Progenitor cell of endocrine pancreas (in vitro differentiated cells): ENCODE results near the gene EIF4G2. TPM values are rescaled to one million over a fixed set of nuclear protein-coding genes. Genes with fewer than 3 reads are reported as not detected.

Experiments
- DNase-seq: peaks from one replicate; pipeline ENCODE4 v3.0.0; 2021; ENCODE audit warnings: low spot score; ENCODE audit not compliant: unreplicated experiment
- H3K27ac Mint-ChIP-seq: 2 replicates; pipeline ENCODE4 v1.8.0; 2021; ENCODE audit warnings: mild to moderate bottlenecking, moderate library complexity, mixed read lengths
- H3K27me3 Mint-ChIP-seq: 2 replicates; pipeline ENCODE4 v1.8.0; 2021; ENCODE audit warnings: mixed read lengths
- H3K36me3 Mint-ChIP-seq: 2 replicates; pipeline ENCODE4 v1.8.0; 2022; ENCODE audit warnings: mixed read lengths; ENCODE audit not compliant: insufficient read depth
- H3K4me1 Mint-ChIP-seq: 2 replicates; pipeline ENCODE4 v1.8.0; 2021; ENCODE audit warnings: low read depth, mixed read lengths
- H3K4me3 Mint-ChIP-seq: 2 replicates; pipeline ENCODE4 v1.8.0; 2021; ENCODE audit warnings: low read depth, mild to moderate bottlenecking, moderate library complexity, mixed read lengths
- H3K9me3 Mint-ChIP-seq: 2 replicates; pipeline ENCODE4 v1.8.0; 2021; ENCODE audit warnings: low read depth, mixed read lengths
- CTCF ChIP-seq: fragments of 200-600 bp; sonication (generic); IDR thresholded peaks from one replicate; pipeline ENCODE4 v1.5.0; 2021; ENCODE audit warnings: antibody characterized with exemption, mild to moderate bottlenecking; ENCODE audit not compliant: unreplicated experiment
- total RNA-seq: library from RNA; stranded (reverse); gene quantifications from 2 replicates; pipeline ENCODE4 v1.2.1, GENCODE V29; 2021

Gene EIF4G2
- total RNA-seq, 1 donor from 2014 or later, result 1,076 TPM

- Mint-ChIP-seq H3K36me3 (peaks cover 9% of the 10 kb centered on the region), H3K9me3 (no peaks in the 10 kb centered on the region), H3K27ac (peak overlapping the region; percentile 96), H3K4me1 (peaks cover 6% of the 10 kb centered on the region), H3K4me3 (peak overlapping the region; percentile 91), H3K27me3 (peaks cover 3% of the 10 kb centered on the region)
- DNase-seq, result no peak
- no peak for TF ChIP-seq CTCF
Observed at GRCh38 chr11:10752061-10752460, 56.7 kb downstream of the EIF4G2 start.

- H3K27me3 Mint-ChIP-seq, result peaks cover 3% of the 10 kb centered on the region
- no peak for DNase-seq
Observed at GRCh38 chr11:10751581-10751940, 57.2 kb downstream of the EIF4G2 start.

GRCh38 chr11:10750838-10751580 is 57.7 kb downstream of the EIF4G2 start, which contains the start of gene CTR9:
TSS of gene CTR9 (plus strand) at chr11:10751246. CDS start at chr11:10751413, 167 bp downstream.
- peak; percentile 34 for TF ChIP-seq CTCF
- Mint-ChIP-seq H3K36me3 (peaks cover 8% of the 10 kb centered on the region), H3K4me3 (peak within 1 kb of the TSS; percentile 91), H3K27me3 (peaks cover 3% of the 10 kb centered on the region), H3K4me1 (peaks cover 6% of the 10 kb centered on the region), H3K9me3 (no peaks in the 10 kb centered on the region), H3K27ac (peak within 1 kb of the TSS; percentile 96)
- DNase-seq, result peak; percentile 83

More at GRCh38 chr11:10751581-10751940, 57.2 kb downstream of the EIF4G2 start:
- Mint-ChIP-seq H3K9me3 (no peaks in the 10 kb centered on the region), H3K4me3 (peak overlapping the region; percentile 91), H3K36me3 (peaks cover 8% of the 10 kb centered on the region), H3K4me1 (peaks cover 6% of the 10 kb centered on the region), H3K27ac (peak overlapping the region; percentile 96)
- no peak for TF ChIP-seq CTCF

DNA sequence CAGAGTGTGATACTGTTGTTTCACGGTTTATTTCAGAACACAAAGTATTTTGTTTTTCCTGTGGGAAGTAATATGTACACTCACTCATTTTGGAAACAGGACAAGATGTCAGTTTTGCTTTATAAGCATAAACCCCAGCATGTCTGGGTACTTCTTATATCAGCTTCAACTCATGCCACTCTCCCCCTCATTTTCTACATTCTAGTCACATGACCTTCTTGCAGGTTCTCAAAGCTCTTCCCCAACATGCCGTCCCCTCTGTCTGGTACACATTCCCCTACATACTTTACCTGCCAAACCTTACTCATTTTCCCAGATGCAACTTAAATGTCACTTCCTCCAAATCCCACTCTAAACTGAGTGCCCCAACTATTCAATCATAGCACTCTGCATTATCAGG is 59.2 kb downstream of the EIF4G2 start:
- no peak overlapping the region for H3K27ac Mint-ChIP-seq
- H3K27me3 Mint-ChIP-seq, result peaks cover 3% of the 10 kb centered on the region
- no peak for DNase-seq
- no peaks in the 10 kb centered on the region for H3K36me3 Mint-ChIP-seq
- peaks cover 6% of the 10 kb centered on the region for H3K4me1 Mint-ChIP-seq
- TF ChIP-seq CTCF, result no peak
- H3K4me3 Mint-ChIP-seq, result peak overlapping the region; percentile 40
- H3K9me3 Mint-ChIP-seq, result no peaks in the 10 kb centered on the region

GRCh38 chr11:10747733-10748132 is 61.0 kb downstream of the EIF4G2 start:
- H3K36me3 Mint-ChIP-seq, result no peaks in the 10 kb centered on the region
- H3K27me3 Mint-ChIP-seq, result peaks cover 3% of the 10 kb centered on the region
- no peak for TF ChIP-seq CTCF
- peaks cover 6% of the 10 kb centered on the region for H3K4me1 Mint-ChIP-seq
- no peak overlapping the region for H3K27ac Mint-ChIP-seq
- H3K9me3 Mint-ChIP-seq, result no peaks in the 10 kb centered on the region
- no peak for DNase-seq
- no peak overlapping the region for H3K4me3 Mint-ChIP-seq

Other genes starting within 250 kb of the EIF4G2 start
- gene LYVE1, start 240.3 kb downstream of the EIF4G2 start, total RNA-seq, result not detected in 2 replicates
- gene IRAG1, start 115.2 kb downstream of the EIF4G2 start, total RNA-seq, result 5.4 and 6.3 TPM in 2 replicates
- gene CTR9, start 57.7 kb downstream of the EIF4G2 start, total RNA-seq, result 34.4 and 38.6 TPM in 2 replicates
- 88.5 and 95.0 TPM in 2 replicates for gene ZBED5, start 49.1 kb upstream of the EIF4G2 start, total RNA-seq